ENCODE results near the gene LPCAT3. TPM values are rescaled to one million over a fixed set of nuclear protein-coding genes. Genes with fewer than 3 reads are reported as not detected.

The LPCAT3 gene
- total RNA-seq, 1 experiment from 2014 or later, result 15.5 TPM

GRCh38 chr12:6952863-6953441, 65.3 kb downstream of the LPCAT3 start:
- DNase-seq (ENCODE audit: low read depth), result no peak

GRCh38 chr12:6952121-6952862, 66.0 kb downstream of the LPCAT3 start:
- DNase-seq (ENCODE audit: low read depth), result no peak

DNA sequence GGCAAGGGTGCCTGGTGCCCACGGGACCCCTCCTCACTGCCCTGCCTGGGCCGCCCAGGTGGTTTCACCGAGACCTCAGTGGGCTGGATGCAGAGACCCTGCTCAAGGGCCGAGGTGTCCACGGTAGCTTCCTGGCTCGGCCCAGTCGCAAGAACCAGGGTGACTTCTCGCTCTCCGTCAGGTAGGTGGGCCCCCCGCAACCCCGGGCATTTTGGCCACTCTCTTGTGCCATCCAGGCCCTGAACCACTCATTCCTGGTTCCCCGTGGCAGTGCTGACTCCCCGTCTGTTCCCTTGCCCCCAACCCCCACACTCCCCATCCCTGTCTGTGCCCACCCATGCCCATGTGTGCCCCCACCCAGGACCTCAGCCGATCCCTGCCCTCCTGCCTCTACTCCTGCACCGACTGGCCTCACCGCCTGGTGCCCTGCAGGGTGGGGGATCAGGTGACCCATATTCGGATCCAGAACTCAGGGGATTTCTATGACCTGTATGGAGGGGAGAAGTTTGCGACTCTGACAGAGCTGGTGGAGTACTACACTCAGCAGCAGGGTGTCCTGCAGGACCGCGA, 66.6 kb downstream of the LPCAT3 start:
- no peak for DNase-seq (ENCODE audit: low read depth)

GRCh38 chr12:6950811-6951540, 67.3 kb downstream of the LPCAT3 start, which contains the start of gene PTPN6:
PTPN6 (plus strand) TSS chr12:6951356; CDS start chr12:6951513, 157 bp downstream.
- DNase-seq (ENCODE audit: low read depth), result no peak

- no peak for DNase-seq (ENCODE audit: low read depth)
These were observed 67.9 kb downstream of the LPCAT3 start for GRCh38 chr12:6950401-6950801.

DNA sequence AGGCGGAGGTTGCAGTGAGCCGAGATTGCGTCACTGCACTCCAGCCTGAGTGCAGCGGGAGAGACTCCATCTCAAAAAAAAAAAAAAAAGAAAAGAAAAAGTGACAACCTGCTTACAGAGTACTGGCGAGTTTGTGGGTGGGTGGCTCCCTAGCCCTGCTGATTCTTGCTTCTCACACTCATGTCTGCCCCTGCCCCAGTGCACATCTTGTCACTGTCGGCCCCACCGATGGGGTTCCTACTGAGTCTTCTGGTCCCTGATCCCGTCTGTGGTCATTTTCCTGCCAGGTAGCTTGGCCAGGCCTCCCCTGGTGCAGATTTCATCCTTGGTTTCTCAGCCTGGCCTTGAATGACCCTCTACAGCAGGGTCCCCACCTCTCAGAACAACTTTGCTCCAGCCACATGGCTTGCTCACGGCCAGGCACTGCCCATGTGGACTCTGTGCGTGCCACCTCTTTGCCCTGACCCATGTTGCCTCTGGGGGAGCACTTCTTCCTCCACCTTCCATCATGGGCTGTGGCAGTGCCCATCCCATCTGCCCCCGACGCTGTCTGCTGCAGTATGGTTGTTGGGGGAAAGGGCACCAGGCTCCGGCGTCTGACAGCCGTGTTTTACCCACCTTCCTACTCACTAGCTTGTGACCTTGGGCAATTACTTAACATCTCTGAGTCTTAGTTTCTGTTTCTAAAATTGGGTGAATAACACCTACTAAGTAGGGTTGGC, 69.2 kb downstream of the LPCAT3 start:
- no peak for DNase-seq (ENCODE audit: low read depth)

GRCh38 chr12:6947615-6948014, 70.7 kb downstream of the LPCAT3 start:
- DNase-seq (ENCODE audit: low read depth), result no peak

DNA sequence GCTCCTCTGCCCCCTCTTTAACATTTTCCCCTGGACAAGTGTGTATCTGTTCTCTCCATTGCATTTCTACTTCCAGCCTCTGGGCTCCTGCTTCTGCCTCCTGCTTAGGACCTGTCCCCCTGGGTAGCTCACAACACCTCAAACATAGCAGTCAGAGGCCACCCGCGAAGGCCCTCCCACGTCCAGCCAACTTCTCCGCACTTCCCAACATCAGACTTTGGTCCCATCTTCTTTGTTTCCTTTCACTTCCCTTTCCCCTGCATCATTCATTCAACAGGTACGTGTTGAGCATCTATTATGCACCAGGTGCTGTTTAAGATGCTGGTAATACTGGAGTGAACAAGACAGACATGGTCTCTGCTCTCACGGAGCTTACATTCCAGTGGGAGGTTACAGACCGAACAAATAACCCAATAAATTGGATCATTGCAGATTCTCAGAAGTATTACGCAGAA, 71.3 kb downstream of the LPCAT3 start:
- DNase-seq (ENCODE audit: low read depth), result no peak

DNA sequence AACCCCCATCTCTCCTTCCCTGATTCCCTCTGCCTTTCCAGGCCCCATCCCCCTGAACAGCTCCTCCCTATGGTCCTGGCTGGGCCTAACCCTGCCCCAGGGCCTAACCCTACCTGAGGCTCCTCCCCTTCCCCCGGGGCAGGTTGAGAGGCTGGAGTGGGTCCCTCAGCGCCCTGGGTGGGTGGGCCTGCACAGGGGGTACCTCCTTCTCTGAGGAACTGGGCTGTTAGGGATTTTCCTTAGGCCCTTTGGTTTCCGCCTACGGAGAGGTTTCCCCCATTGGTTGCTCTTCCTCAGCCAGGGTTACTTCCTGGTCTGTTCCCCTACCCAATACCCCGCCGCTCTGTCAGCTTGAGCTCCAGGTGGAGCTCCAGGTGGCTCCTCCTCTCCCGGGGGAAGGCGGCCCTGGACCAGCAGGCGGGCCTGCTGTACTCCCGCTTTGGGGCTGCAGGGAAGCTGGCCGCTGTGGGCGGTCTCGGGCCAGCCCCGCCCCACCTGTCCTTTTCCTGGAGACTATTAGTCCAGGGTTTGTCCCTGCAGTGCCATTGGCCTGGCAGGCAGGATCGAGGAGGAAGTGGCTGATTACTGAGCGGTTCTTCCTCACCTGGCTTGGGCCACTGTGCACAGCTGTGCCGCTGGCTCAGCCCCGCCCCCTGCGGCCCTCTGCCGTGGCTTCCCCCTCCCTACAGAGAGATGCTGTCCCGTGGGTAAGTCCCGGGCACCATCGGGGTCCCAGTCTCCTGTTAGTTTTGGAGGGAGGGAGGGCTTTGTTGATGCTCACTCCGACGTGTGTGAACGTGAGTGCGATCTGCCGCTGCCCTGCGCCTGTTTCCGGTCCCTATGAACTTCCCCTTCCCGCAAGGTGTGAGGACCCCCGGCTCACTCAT, 72.0 kb downstream of the LPCAT3 start:
- no peak for DNase-seq (ENCODE audit: low read depth)

- DNase-seq (ENCODE audit: low read depth), result no peak
These were observed 72.7 kb downstream of the LPCAT3 start for GRCh38 chr12:6945613-6946012.

GRCh38 chr12:6944381-6945186, 73.7 kb downstream of the LPCAT3 start:
- DNase-seq (ENCODE audit: low read depth), result peak; percentile 91

DNA sequence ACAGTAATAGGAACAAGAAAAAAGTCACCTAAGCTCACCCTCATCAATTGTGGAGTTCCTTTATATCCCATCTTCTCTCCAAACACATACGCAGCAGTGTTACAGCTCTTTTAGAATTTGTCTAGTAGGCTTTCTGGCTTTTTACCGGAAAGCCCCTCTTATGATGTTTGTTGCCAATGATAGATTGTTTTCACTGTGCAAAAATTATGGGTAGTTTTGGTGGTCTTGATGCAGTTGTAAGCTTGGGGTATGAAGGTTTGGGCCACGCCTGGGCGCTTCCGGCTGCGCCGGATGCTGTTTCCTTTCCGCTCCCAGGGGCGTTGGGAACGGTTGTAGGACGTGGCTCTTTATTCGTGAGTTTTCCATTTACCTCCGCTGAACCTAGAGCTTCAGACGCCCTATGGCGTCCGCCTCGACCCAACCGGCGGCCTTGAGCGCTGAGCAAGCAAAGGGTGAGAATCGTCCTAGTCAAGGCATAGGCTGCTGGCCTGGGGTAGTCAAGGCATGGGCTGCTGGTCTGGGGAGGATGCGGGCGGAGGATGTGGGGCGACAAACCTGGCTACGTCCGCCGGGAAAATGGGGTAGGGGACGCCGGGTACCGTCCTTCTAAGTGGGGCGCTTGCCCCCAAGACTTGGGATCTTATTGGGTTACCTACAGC, 74.4 kb downstream of the LPCAT3 start, which contains the start of the genes C12orf57 and RNU7-1:
Gene C12orf57 (plus strand): TSS at position 301 of the 659 bp plus-strand sequence. CDS start 100 bp downstream, at position 401.
Gene RNU7-1 (plus strand): TSS at position 95 of the 659 bp plus-strand sequence.
- DNase-seq (ENCODE audit: low read depth), result peak; percentile 95

DNA sequence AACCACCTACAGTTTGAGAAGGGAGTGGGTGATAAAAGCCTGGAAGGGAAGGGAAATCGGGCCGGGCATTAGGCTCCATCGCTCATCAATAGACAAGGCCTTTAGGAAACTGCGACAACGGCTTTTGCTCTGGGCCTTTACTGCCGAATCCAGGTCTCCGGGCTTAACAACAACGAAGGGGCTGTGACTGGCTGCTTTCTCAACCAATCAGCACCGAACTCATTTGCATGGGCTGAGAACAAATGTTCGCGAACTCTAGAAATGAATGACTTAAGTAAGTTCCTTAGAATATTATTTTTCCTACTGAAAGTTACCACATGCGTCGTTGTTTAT, 74.9 kb downstream of the LPCAT3 start:
- peak; percentile 90 for DNase-seq (ENCODE audit: low read depth)

DNA sequence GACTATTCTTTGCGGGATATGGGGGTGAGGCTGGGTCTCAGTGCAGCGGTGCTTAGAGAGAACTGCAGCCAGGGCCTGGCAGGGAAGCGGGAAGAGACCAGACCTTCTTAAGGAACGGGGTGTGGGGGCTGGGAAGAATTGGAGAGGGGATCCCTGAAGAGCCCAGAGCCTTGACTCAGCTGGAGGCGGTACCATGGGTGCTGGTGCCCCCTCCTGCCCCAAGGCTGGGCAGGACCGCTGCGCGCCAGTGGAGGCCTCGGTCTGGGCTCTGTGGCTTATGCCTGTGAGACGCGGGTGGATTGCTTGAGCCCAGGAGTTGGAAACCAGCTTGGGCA, 76.0 kb downstream of the LPCAT3 start:
- DNase-seq (ENCODE audit: low read depth), result no peak

- DNase-seq (ENCODE audit: low read depth), result no peak
These were observed 76.5 kb downstream of the LPCAT3 start for GRCh38 chr12:6941782-6942181.

DNA sequence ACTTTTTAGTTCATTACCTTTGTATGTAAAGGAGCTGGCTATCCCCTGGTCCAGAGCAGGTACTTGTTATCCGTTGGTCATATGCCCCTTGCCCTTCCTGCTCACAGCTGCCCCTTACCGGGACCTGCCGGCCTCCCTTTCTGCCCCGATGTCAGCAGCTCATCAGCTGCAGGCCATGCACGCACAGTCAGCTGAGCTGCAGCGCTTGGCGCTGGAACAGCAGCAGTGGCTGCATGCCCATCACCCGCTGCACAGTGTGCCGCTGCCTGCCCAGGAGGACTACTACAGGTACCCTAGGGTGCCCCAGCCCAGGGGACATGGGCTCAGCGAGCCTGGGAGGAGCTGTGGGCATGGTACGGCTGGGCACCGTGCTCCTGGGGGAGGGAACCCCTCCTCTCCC, 77.0 kb downstream of the LPCAT3 start:
- no peak for DNase-seq (ENCODE audit: low read depth)

DNA sequence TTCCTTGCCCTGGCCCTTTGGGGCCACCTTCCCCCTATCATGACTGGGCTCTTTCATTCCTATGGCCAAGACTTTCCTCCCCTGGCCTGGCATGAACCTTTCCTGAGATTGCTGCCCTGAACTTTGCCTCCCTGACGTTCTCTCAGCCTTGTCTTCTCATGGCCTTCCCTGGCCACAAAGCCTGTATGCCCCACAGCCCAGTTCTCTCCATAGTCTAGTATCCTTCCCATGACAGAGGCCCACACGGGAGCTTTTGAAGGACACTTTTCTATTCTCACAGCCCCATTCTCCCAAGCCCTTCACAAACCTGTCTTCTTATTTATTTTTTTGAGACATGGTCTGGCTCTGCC, 79.1 kb downstream of the LPCAT3 start:
- no peak for DNase-seq (ENCODE audit: low read depth)

GRCh38 chr12:6938353-6939190, 79.7 kb downstream of the LPCAT3 start:
- DNase-seq (ENCODE audit: low read depth), result no peak
